Measurements from ENCODE around the gene MTX1.
A peak's percentile ranks its signal among the peaks of the same experiment; 100 is the strongest.
"Not testable (repeated sequence)": the region's sequence is repeated elsewhere in the genome, so short reads cannot be mapped to it uniquely, and the experiment has no call there.

The MTX1 gene, protein sequence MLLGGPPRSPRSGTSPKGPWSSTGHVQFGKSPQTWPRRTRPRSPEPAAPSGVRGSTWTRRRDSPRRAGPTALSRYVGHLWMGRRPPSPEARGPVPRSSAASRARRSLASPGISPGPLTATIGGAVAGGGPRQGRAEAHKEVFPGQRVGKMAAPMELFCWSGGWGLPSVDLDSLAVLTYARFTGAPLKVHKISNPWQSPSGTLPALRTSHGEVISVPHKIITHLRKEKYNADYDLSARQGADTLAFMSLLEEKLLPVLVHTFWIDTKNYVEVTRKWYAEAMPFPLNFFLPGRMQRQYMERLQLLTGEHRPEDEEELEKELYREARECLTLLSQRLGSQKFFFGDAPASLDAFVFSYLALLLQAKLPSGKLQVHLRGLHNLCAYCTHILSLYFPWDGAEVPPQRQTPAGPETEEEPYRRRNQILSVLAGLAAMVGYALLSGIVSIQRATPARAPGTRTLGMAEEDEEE

DNA sequence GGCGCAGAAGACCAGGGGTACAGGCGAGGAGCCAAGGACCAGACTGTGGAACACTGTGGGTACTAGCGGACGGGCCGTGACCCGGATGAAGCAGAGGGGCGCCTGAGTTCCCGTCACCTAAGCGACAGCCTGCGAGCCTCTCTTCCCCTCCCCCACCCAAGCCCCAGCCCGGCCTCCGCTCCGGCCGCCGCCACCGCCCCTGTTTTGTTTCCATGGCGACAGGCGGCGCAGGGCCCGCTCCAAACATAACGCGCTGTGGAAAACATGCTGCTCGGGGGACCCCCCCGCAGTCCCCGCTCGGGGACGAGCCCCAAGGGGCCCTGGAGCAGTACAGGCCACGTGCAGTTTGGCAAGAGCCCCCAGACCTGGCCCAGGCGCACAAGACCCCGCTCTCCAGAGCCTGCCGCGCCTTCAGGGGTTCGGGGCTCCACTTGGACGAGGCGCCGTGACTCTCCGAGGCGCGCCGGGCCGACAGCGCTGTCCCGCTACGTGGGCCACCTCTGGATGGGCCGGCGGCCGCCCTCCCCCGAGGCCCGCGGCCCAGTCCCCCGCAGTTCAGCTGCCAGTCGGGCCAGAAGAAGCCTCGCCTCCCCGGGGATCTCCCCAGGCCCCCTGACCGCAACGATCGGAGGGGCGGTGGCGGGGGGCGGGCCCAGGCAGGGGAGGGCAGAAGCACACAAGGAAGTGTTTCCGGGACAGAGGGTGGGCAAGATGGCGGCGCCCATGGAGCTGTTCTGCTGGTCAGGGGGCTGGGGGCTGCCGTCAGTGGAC is at the start of gene MTX1:
Gene MTX1 (plus strand): TSS at position 155 of the 771 bp plus-strand sequence. CDS start 110 bp downstream, at position 265.
- in situ Hi-C loops (cut with MboI; ENCODE audit: low sequenced_read_pairs, unreplicated experiment), result no loop called here
- TF ChIP-seq, protein P1, sequence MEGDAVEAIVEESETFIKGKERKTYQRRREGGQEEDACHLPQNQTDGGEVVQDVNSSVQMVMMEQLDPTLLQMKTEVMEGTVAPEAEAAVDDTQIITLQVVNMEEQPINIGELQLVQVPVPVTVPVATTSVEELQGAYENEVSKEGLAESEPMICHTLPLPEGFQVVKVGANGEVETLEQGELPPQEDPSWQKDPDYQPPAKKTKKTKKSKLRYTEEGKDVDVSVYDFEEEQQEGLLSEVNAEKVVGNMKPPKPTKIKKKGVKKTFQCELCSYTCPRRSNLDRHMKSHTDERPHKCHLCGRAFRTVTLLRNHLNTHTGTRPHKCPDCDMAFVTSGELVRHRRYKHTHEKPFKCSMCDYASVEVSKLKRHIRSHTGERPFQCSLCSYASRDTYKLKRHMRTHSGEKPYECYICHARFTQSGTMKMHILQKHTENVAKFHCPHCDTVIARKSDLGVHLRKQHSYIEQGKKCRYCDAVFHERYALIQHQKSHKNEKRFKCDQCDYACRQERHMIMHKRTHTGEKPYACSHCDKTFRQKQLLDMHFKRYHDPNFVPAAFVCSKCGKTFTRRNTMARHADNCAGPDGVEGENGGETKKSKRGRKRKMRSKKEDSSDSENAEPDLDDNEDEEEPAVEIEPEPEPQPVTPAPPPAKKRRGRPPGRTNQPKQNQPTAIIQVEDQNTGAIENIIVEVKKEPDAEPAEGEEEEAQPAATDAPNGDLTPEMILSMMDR (IDR thresholded peaks at IDR 0.05; ENCODE audit: borderline replicate concordance, control extremely low read depth, extremely low read depth, insufficient read depth, missing control alignments), result no peak
- peak; percentile 93 for DNase-seq (ENCODE audit: low spot score)

DNA sequence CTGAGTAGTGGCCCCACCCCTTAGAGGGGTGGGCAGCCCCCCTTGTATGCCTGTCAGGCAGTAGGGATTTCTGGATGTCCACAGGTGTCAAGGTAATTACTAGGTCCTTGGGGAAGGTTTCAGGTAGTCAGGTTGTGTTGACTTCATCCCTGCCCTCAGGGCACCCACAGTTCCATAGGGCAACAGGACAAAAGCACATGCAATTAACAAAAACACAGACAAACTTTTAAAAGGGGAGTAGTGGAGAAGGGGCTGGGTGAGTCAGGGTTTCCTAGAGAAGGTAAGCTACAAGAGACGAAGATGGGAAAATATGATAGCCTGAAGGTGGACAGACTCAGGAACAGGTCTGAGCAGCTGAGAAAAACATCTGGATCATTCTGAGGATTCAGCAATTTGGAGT is 49.5 kb upstream of the MTX1 start:
- TF ChIP-seq, protein P1 (IDR thresholded peaks at IDR 0.05; ENCODE audit: borderline replicate concordance, control extremely low read depth, extremely low read depth, insufficient read depth, missing control alignments), result no peak
- in situ Hi-C loops (cut with MboI; ENCODE audit: low sequenced_read_pairs, unreplicated experiment), result no loop called here
- no peak for DNase-seq (ENCODE audit: low spot score)

DNA sequence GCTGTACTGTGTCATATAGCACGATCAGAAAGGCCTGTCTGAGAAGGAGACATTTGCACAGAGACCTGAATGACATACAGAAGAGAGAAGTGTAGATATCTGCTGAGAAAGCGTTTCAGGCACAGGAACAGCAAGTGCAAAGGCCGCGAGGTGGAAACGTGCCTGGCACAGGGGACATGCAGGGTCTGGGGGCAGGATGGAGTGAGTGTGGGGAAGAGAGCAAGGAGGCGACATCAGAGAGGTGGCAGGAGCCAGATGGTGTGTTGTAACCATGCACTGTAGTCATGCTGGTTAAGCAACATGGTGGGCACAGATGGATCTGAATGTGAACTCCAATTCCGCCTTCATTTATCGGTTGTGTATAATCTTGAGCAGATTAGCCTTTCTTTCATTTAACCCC is 48.4 kb upstream of the MTX1 start:
- in situ Hi-C loops (cut with MboI; ENCODE audit: low sequenced_read_pairs, unreplicated experiment), result no loop called here
- DNase-seq (ENCODE audit: low spot score), result no peak
- TF ChIP-seq, protein P1 (IDR thresholded peaks at IDR 0.05; ENCODE audit: borderline replicate concordance, control extremely low read depth, extremely low read depth, insufficient read depth, missing control alignments), result no peak

DNA sequence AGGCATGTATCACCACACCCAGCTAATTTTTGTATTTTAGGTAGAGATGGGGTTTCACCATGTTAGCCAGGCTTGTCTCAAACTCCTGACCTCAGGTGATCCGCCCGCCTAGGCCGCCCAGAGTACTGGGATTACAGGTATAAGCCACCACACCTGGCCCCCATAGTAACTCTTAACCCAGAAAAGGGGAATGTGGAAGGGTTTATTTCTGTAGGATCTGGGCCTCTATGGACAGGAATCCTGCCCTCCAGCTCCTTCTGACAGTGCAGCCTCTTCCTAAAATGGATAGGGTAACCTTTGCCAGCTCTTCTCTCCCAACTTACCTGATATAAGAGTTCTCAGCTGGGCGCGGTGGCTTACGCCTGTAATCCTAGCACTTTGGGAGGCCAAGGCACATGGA is 45.9 kb upstream of the MTX1 start:
- in situ Hi-C loops (cut with MboI; ENCODE audit: low sequenced_read_pairs, unreplicated experiment); DNase-seq (ENCODE audit: low spot score): not testable (repeated sequence)

DNA sequence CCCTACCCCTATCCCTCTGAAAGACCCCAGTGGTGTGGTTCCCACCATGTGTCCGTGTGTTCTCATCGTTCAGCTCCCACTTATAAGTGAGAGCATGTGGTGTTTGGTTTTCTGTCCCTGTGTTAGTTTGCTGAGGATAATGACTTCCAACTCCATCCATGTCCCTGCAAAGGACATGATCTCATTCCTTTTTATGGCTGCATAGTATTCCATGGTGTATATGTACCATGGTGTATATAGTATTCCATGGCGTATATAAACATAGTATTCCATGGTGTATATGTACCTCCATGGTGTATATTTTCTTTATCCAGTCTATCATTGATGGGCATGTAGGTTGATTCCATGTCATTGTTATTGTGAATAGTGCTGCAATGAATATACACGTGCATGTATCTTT is 44.7 kb upstream of the MTX1 start:
- in situ Hi-C loops (cut with MboI; ENCODE audit: low sequenced_read_pairs, unreplicated experiment); DNase-seq (ENCODE audit: low spot score): not testable (repeated sequence)

DNA sequence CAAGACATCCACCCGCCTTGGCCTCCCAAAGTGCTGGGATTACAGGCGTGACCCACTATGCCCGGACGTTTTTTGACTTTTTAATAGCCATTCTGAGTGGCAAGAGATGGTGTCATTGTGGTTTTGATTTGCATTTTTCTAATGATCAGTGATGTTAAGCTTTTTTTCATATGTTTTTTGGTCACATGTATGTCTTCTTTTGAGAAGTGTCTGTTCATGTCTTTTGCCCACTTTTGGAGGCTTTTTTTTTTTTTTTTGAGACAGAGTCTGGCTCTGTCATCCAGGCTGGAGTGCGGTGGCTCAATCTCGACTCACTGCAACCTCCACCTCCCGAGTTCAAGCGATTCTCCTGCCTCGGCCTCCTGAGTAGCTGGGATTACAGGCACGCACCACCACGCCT is 43.9 kb upstream of the MTX1 start:
- in situ Hi-C loops (cut with MboI; ENCODE audit: low sequenced_read_pairs, unreplicated experiment), result loop anchor here (5.0 kb wide), 1 partner anchor 72 kb away; no protein-coding TSS in a partner anchor
- not testable (repeated sequence) for DNase-seq (ENCODE audit: low spot score)

DNA sequence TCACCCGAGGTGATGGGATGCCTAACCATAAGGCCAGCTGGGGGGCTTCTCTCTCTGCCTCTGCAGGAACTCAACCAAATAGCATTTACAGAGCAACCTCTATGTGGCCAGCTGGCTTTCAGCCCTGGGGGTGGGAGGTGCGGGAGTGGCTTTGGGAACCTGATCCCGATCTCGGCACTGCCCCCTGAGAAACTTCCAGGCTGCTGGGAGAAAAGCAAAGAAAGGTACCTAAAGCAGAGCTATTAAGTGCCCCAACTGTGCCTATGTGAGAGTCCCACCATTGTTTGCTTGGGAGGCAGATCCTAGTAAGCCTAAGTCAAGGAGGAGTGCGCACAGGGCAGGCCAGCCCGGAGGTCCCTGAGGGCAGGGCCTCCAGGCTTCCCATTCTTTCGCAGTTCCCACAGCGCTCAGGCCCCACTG is 42.4 kb upstream of the MTX1 start:
- TF ChIP-seq, protein P1 (IDR thresholded peaks at IDR 0.05; ENCODE audit: borderline replicate concordance, control extremely low read depth, extremely low read depth, insufficient read depth, missing control alignments), result no peak
- in situ Hi-C loops (cut with MboI; ENCODE audit: low sequenced_read_pairs, unreplicated experiment), result loop anchor here (5.0 kb wide), 1 partner anchor 74 kb away; no protein-coding TSS in a partner anchor
- DNase-seq (ENCODE audit: low spot score), result no peak

Measured in GM13976 (cell line).